Thoracic aorta endothelial cell (primary cell): ENCODE results near the gene HTR4. TPM values are rescaled to one million over a fixed set of nuclear protein-coding genes. Genes with fewer than 3 reads are reported as not detected.

Source experiments
- total RNA-seq: library from RNA; depleted of rRNA; stranded (reverse); fragments of >200 nt; gene quantifications from 2 replicates; pipeline ENCODE4 v1.2.3, GENCODE V29; 2012

HTR4 gene
- total RNA-seq: 0.07 TPM in 1 of 2 replicates, not detected in the other

GRCh38 chr5:148653836-148654781 is at the start of gene HTR4:
TSS of gene HTR4 (minus strand) at chr5:148654527. CDS start at chr5:148637014, 17,513 bp downstream.

Other genes with a start within 250 kb of the HTR4 start
- 4.1 and 8.3 TPM in 2 replicates for gene ADRB2, start 172.1 kb upstream of the HTR4 start, total RNA-seq